PC-3 (cell line): ENCODE results near the gene GLYATL1B.

Experiments
- EZH2 ChIP-seq: fragments of 300-600 bp; sonication (generic); IDR thresholded peaks from one replicate; pipeline ENCODE4 v1.6.1; 2017; ENCODE audit warnings: antibody characterized with exemption, mild to moderate bottlenecking, low read length; ENCODE audit not compliant: unreplicated experiment
- TF ChIP-seq, protein P1 (sequence below): fragments of 300-600 bp; sonication (generic); conservative IDR thresholded peaks from 2 replicates; pipeline ENCODE4 v1.5.1; 2017; ENCODE audit warnings: antibody characterized with exemption, low read depth, mild to moderate bottlenecking, low read length

DNA sequence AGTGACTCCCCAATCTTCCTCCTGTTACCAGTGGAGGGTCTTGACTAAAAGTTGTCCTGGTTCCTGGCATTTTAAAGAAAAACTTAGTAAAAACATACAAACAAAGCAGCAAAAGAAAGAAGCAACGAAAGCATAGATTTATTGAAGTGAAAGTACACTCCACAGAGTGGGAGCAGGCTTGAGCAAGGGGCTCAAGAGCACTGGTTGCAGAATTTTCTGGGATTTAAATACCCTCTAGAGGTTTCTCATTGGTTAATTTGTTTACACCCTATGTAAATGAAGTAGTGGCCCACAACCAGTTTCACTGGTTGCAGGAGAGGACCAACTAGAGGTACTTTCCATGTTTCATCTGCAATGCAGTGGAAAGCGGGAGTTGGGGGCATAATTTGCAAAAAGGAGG lies 31.7 kb downstream of the GLYATL1B start:
- TF ChIP-seq, protein P1, sequence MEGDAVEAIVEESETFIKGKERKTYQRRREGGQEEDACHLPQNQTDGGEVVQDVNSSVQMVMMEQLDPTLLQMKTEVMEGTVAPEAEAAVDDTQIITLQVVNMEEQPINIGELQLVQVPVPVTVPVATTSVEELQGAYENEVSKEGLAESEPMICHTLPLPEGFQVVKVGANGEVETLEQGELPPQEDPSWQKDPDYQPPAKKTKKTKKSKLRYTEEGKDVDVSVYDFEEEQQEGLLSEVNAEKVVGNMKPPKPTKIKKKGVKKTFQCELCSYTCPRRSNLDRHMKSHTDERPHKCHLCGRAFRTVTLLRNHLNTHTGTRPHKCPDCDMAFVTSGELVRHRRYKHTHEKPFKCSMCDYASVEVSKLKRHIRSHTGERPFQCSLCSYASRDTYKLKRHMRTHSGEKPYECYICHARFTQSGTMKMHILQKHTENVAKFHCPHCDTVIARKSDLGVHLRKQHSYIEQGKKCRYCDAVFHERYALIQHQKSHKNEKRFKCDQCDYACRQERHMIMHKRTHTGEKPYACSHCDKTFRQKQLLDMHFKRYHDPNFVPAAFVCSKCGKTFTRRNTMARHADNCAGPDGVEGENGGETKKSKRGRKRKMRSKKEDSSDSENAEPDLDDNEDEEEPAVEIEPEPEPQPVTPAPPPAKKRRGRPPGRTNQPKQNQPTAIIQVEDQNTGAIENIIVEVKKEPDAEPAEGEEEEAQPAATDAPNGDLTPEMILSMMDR: no peak
- TF ChIP-seq EZH2: no peak
